Neutrophil (primary cell): Measurements from ENCODE around the gene TATDN3.
"Not testable (repeated sequence)": the region's sequence is repeated elsewhere in the genome, so short reads cannot be mapped to it uniquely, and the experiment has no call there.

Source experiments
- H3K27ac ChIP-seq: fragments of 200-600 bp; sonication (generic); 2 replicates; pipeline ENCODE4 v1.5.1; 2016; ENCODE audit warnings: mild to moderate bottlenecking, moderate library complexity
- H3K27me3 ChIP-seq: fragments of 200-600 bp; sonication (generic); 2 replicates; pipeline ENCODE4 v1.6.0; 2016; ENCODE audit warnings: mild to moderate bottlenecking
- H3K36me3 ChIP-seq: fragments of 200-600 bp; sonication (generic); 2 replicates; pipeline ENCODE4 v1.5.1; 2017
- H3K4me1 ChIP-seq, 2 experiments: fragments of 200-600 bp in 1 of 2; sonication (generic) in 1 of 2; 1 replicate in 1 of 2; 2 replicates in 1 of 2; pipeline versions ENCODE4 v1.5.1 to v1.6.1; 2013 to 2016; ENCODE audit warnings: low read depth in 1 of 2, low read length in 1 of 2, mild to moderate bottlenecking in 1 of 2, moderate library complexity in 1 of 2; ENCODE audit not compliant: control insufficient read depth in 1 of 2, insufficient read depth in 1 of 2
- H3K4me3 ChIP-seq, 2 experiments: fragments of 200-600 bp in 1 of 2; sonication (generic) in 1 of 2; 1 replicate in 1 of 2; 2 replicates in 1 of 2; pipeline ENCODE4 v1.5.1; 2013 to 2016; ENCODE audit warnings: low read depth in 1 of 2, low read length in 1 of 2, mild to moderate bottlenecking in 1 of 2, moderate library complexity in 1 of 2
- H3K9me3 ChIP-seq: fragments of 200-600 bp; sonication (generic); 2 replicates; pipeline ENCODE4 v1.5.1; 2016
- CTCF ChIP-seq: fragments of 200-600 bp; sonication (generic); IDR thresholded peaks from 2 replicates; pipeline ENCODE4 v1.5.1; 2016; ENCODE audit warnings: antibody characterized with exemption

Gene TATDN3

GRCh38 chr1:212828395-212828794 is 36.7 kb downstream of the TATDN3 start:
- no peak for TF ChIP-seq CTCF
- H3K36me3 ChIP-seq: no peaks in the 10 kb centered on the region
- no peaks in the 10 kb centered on the region for H3K27me3 ChIP-seq
- peaks cover 5 to 6% of the 10 kb centered on the region in 2 experiments for H3K4me1 ChIP-seq
- no peak overlapping the region for H3K27ac ChIP-seq
- H3K9me3 ChIP-seq: peaks cover 7% of the 10 kb centered on the region
- H3K4me3 ChIP-seq: no peak overlapping the region

GRCh38 chr1:212833211-212834207 is 41.8 kb downstream of the TATDN3 start:
- not testable (repeated sequence) for H3K27ac ChIP-seq, H3K4me3 ChIP-seq, H3K27me3 ChIP-seq, H3K36me3 ChIP-seq, H3K4me1 ChIP-seq, H3K9me3 ChIP-seq

GRCh38 chr1:212838145-212838544 is 46.5 kb downstream of the TATDN3 start:
- Histone ChIP-seq H3K36me3 (no peaks in the 10 kb centered on the region), H3K27ac (no peak overlapping the region), H3K9me3 (no peaks in the 10 kb centered on the region), H3K4me1 (no peaks in the 10 kb centered on the region), H3K27me3 (no peaks in the 10 kb centered on the region), H3K4me3 (no peak overlapping the region)
- no peak for TF ChIP-seq CTCF

- H3K4me1 ChIP-seq, H3K4me3 ChIP-seq, H3K27me3 ChIP-seq, H3K9me3 ChIP-seq, H3K36me3 ChIP-seq, H3K27ac ChIP-seq: not testable (repeated sequence)
Measured at GRCh38 chr1:212844521-212844920, 52.8 kb downstream of the TATDN3 start.

- no peaks in the 10 kb centered on the region for H3K9me3 ChIP-seq
- H3K4me1 ChIP-seq: no peaks in the 10 kb centered on the region
- TF ChIP-seq CTCF: no peak
- no peak within 1 kb of the TSS for H3K4me3 ChIP-seq
- H3K27ac ChIP-seq: no peak within 1 kb of the TSS
- no peaks in the 10 kb centered on the region for H3K36me3 ChIP-seq
- H3K27me3 ChIP-seq: no peaks in the 10 kb centered on the region
Measured at GRCh38 chr1:212847549-212847948, 55.9 kb downstream of the TATDN3 start, which contains the start of gene SPATA45. Gene SPATA45 (minus strand): TSS chr1:212847649. CDS start chr1:212836149, 11,500 bp downstream.

- TF ChIP-seq CTCF: no peak
- no peaks in the 10 kb centered on the region for H3K27me3 ChIP-seq
- no peak overlapping the region for H3K27ac ChIP-seq
- H3K36me3 ChIP-seq: no peaks in the 10 kb centered on the region
- H3K4me1 ChIP-seq: peaks cover 7% of the 10 kb centered on the region in 2 experiments
- H3K9me3 ChIP-seq: no peaks in the 10 kb centered on the region
- no peak overlapping the region for H3K4me3 ChIP-seq
Measured at GRCh38 chr1:212852105-212852688, 60.5 kb downstream of the TATDN3 start.
